Limb (tissue), 2 donors: ENCODE data around the gene MRRF.

Source experiments
- DNase-seq, 2 donors: peaks; one replicate each; pipeline ENCODE4 v3.0.0-alpha.2; 2016; ENCODE audit errors: extremely low spot score in 2 of 2

MRRF gene

DNA sequence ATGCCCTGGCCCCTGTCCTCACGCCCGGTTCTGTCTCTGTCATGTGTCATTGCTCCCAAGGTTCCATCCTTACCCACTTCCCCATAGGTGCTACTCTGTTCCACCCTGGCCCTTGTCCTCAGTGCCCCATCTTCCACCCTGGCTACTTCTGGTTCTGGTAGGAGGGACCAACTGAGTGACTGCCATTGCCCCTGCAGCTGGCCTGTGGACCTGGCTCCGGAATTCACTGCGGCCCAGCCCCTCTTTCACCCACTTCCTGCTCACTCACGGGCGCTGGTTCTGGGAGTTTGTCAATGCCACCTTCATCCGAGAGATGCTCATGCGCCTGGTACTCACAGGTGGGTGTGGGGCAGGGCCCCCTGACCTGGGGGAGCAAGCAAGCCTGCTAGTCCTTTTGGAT is 113.6 kb downstream of the MRRF start:
- no peak for DNase-seq

DNA sequence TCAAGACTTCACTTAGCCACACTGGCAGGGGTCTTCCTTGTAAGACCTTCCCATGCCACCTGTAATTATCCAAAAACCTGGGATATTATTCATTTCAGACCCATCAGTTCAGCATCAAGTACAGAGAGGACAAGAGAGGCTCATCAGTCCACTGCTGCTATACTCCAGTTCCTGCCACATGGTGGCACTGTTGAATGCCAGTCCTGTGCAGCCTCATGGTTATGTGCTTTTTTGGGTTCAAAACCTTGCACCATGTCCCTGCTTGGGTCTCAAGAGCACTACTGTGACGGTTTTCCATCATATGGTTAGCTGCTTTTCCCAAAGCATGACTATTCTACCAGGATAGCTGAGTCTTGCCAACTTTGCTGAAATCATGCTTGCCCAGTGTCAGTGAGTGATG is 114.7 kb downstream of the MRRF start:
- no peak for DNase-seq

DNA sequence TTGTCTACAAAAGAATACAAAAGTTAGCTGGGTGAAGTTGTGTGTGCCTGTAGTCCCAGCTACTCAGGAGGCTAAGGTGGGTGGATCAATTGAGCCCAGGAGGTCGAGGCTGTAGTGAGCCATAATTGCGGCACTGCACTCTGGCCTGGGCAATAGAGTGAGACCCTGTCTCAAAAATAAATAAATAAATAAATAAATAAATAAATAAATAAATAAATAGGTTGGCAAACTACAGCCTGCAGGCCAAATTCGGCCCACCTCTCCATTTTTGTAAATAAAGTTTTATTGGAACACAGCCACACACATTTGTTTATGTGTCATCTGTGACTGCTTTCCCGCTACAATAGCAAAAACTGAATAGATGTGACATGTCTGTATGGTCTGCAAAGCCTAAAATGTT is 115.6 kb downstream of the MRRF start:
- DNase-seq: no peak
